ENCODE results near the gene PSMB7.

The PSMB7 gene

GRCh38 chr9:124364141-124364540, 51.1 kb downstream of the PSMB7 start:
- Mint-ChIP-seq H3K4me3 (no peak overlapping the region), H3K27ac (no peak overlapping the region), H3K9me3 (no peaks in the 10 kb centered on the region), H3K4me1 (peaks cover 36% of the 10 kb centered on the region), H3K36me3 (peaks cover 39% of the 10 kb centered on the region), H3K27me3 (no peaks in the 10 kb centered on the region)
- no peak for ATAC-seq

DNA sequence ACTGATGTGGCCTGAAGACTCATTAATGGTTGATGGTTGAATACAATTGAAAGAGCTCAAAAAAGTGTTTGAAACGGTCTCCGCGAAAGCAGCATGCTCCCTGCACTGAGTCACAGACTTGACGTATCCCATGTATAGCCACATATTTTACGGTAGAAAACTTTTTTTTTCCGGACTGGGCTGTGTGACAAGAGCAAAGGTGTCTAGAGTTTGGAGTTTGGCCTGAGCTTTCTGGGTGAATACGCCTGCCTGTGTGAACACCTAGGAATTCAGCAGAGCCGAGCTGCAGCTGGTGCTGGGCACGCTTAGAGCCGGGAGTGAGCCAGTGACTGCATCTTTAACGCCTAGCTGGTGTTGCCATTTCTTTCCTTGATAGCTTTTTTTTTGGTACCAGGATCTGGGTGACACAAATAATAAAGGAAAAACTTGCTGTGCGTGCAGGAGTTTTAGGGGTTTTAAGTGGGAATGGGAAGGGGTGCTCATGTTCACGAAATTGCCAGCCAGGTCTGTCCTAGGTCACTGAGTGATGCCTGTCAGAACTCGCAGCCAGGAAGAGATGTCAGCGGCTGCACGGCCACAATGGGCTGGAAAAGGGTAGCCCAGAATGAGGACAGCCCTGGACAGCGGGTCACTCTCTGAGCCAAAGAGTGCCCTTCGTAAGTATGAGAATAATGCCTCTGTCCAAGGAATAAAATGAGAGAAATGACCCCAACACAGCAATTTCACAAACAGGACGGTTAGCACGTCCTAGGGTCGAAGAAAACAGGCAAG, 51.7 kb downstream of the PSMB7 start:
- no peak for ATAC-seq
- no peak overlapping the region for H3K4me3 Mint-ChIP-seq
- H3K4me1 Mint-ChIP-seq = peaks cover 40% of the 10 kb centered on the region
- H3K9me3 Mint-ChIP-seq = no peaks in the 10 kb centered on the region
- H3K27me3 Mint-ChIP-seq = no peaks in the 10 kb centered on the region
- H3K27ac Mint-ChIP-seq = no peak overlapping the region
- H3K36me3 Mint-ChIP-seq = peaks cover 38% of the 10 kb centered on the region

GRCh38 chr9:124361128-124361527, 54.1 kb downstream of the PSMB7 start:
- peaks cover 42% of the 10 kb centered on the region for H3K4me1 Mint-ChIP-seq
- H3K36me3 Mint-ChIP-seq = peaks cover 43% of the 10 kb centered on the region
- H3K9me3 Mint-ChIP-seq = no peaks in the 10 kb centered on the region
- no peaks in the 10 kb centered on the region for H3K27me3 Mint-ChIP-seq
- no peak overlapping the region for H3K4me3 Mint-ChIP-seq
- no peak overlapping the region for H3K27ac Mint-ChIP-seq
- no peak for ATAC-seq

GRCh38 chr9:124359855-124360678, 55.2 kb downstream of the PSMB7 start:
- no peaks in the 10 kb centered on the region for H3K27me3 Mint-ChIP-seq
- H3K27ac Mint-ChIP-seq = peak overlapping the region; percentile 10
- ATAC-seq = no peak
- H3K4me3 Mint-ChIP-seq = no peak overlapping the region
- no peaks in the 10 kb centered on the region for H3K9me3 Mint-ChIP-seq
- peaks cover 39% of the 10 kb centered on the region for H3K36me3 Mint-ChIP-seq
- H3K4me1 Mint-ChIP-seq = peaks cover 35% of the 10 kb centered on the region

DNA sequence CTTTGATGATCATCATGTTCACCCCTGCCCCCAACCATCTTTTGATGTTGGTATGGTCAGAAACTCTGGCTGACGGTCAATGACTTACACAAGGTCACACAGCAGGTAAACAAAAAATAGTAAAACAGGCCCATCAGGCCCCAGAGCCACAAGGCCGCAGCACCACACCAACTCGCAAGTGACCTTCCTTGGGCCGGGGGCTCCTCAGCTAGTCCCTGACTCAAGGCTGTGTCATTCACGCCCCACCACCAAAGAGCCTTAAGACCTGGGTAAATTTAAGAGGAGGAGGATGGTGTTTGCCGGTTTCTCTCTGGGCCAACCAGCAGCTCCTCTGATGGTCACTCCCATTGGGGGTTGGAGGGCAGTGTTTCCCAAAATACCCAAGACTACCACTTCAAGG, 55.8 kb downstream of the PSMB7 start:
- H3K9me3 Mint-ChIP-seq = no peaks in the 10 kb centered on the region
- no peaks in the 10 kb centered on the region for H3K27me3 Mint-ChIP-seq
- peaks cover 32% of the 10 kb centered on the region for H3K4me1 Mint-ChIP-seq
- H3K27ac Mint-ChIP-seq = peak overlapping the region; percentile 10
- ATAC-seq = no peak
- peaks cover 40% of the 10 kb centered on the region for H3K36me3 Mint-ChIP-seq
- no peak overlapping the region for H3K4me3 Mint-ChIP-seq

DNA sequence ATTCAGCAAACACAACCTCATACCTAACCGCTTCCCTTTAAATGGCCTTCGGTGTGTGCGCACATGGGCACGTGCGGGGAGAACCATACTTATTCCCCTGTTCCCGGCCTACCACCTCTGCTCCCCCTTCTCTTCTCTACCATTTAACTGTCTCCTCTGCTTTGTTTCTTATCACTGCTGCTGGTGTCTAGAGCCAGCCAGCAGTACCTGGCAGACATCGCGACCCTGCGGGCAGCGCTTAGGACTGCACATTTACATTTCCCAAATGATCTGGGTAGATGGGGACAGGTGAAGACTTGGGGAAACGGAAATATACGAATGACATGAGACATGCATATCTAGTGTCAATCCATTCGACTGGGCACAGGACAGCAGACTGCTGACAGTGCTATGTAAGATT, 56.6 kb downstream of the PSMB7 start:
- Mint-ChIP-seq H3K9me3 (no peaks in the 10 kb centered on the region), H3K27me3 (no peaks in the 10 kb centered on the region), H3K4me3 (no peak overlapping the region), H3K27ac (no peak overlapping the region), H3K4me1 (peaks cover 32% of the 10 kb centered on the region), H3K36me3 (peaks cover 35% of the 10 kb centered on the region)
- ATAC-seq = no peak

DNA sequence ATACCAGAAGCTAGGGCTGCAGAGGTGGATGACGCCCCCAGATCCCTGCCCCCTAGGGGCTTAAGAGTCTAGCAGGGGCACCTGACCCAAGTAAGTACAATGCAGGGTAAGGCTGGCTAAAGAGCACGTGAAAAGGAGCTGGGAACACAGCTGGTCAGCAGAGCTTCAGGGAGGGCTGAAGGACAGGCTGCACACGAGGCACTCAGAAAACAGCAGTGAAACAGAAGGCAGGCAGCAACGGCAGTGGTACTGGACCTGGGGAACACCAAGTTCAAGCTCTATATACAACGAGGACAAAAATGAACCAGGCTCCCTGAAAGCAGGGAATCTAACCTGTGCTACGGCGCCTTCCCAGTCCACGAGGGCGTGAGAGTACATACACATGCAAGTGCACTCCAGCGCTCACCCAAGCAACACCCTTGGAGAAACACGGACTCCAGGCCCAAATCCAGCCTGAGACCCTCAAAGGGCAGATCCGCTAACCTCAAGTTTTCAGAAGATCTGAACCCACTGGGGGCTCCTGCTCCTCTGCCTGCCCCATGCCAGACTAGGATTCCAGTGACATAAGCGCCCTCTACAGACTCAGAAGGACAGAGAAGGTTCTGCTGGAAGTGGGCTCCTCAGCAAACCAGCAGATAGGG, 57.4 kb downstream of the PSMB7 start:
- H3K4me3 Mint-ChIP-seq = no peak overlapping the region
- no peaks in the 10 kb centered on the region for H3K27me3 Mint-ChIP-seq
- H3K27ac Mint-ChIP-seq = peak overlapping the region; percentile 78

DNA sequence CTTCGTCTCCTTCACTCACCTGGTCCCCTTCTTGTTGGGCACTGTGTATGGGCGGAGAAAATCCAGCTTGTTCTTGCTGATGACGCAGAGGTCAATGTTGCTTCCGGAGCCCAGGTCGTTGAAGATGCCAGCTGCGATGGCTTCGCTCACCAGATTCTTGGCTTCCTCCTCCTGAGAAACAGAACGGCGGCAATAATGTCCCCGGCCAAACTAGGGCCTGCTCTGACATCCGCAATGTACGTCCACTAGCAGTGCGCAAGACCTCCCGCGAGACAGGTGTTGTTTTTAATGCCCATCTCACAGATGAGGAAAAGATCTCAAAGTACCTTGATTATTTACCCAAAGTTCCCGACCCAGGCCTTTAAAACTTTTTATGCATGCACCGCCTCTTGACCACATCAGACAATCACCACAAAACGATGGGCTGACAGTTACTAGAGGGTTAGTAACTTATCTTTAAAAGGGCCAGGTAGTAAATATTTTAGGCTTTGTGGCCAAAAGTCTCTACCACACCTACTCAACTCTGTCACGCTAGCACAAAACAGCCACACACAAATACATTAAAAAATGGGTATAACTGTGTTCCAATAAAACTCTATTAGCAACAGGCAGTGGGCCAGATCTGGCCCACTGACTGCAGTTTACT, 58.4 kb downstream of the PSMB7 start:
- Mint-ChIP-seq H3K27ac (peak overlapping the region; percentile 78), H3K4me1 (peaks cover 32% of the 10 kb centered on the region), H3K9me3 (no peaks in the 10 kb centered on the region), H3K27me3 (no peaks in the 10 kb centered on the region), H3K36me3 (peaks cover 39% of the 10 kb centered on the region), H3K4me3 (no peak overlapping the region)
- no peak for ATAC-seq

More for the DNA sequence above, 57.4 kb downstream of the PSMB7 start:
- ATAC-seq = no peak
- peaks cover 32% of the 10 kb centered on the region for H3K4me1 Mint-ChIP-seq
- H3K9me3 Mint-ChIP-seq = no peaks in the 10 kb centered on the region
- H3K36me3 Mint-ChIP-seq = peaks cover 30% of the 10 kb centered on the region

GRCh38 chr9:124355941-124356744, 59.1 kb downstream of the PSMB7 start:
- H3K27ac Mint-ChIP-seq = peak overlapping the region; percentile 78
- no peak overlapping the region for H3K4me3 Mint-ChIP-seq
- peaks cover 32% of the 10 kb centered on the region for H3K4me1 Mint-ChIP-seq
- no peak for ATAC-seq
- H3K9me3 Mint-ChIP-seq = no peaks in the 10 kb centered on the region
- H3K27me3 Mint-ChIP-seq = no peaks in the 10 kb centered on the region
- H3K36me3 Mint-ChIP-seq = peaks cover 46% of the 10 kb centered on the region

GRCh38 chr9:124355039-124355940, 60.0 kb downstream of the PSMB7 start:
- no peak overlapping the region for H3K4me3 Mint-ChIP-seq
- no peaks in the 10 kb centered on the region for H3K9me3 Mint-ChIP-seq
- peaks cover 54% of the 10 kb centered on the region for H3K36me3 Mint-ChIP-seq
- ATAC-seq = no peak
- H3K27ac Mint-ChIP-seq = no peak overlapping the region
- no peaks in the 10 kb centered on the region for H3K27me3 Mint-ChIP-seq
- H3K4me1 Mint-ChIP-seq = peaks cover 26% of the 10 kb centered on the region

DNA sequence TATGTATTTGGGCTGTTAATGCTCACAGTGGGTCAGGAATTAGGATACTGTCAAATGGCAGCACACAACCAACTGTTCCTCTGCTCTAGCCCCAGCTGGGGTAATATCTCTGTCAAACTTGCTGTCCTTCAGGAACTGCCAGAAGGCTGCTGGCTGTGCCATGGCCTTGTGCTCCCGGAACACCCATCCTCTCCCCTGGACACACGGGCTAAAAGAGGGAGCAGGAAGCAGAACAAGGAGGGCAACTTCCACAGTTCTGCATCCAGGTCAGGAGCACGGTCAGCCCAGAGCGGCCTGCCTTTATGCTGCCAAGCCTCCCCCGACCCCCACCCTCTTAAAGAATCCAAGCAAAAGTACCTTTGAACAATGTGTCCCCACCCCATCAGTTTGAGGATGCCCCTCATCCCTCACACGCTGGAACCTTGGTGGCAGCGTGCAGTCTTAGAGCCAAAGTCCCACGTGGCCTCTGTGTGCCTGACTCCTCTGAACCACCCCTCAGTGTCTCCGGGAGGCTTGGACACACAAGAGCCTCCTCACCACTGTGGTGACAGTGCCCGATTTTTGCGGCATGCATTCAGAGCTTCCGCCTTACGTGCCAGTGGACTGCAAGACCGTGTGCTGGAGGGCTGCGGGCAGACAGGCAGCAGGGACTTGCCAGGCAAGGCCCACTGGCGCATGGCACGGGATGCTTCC, 60.8 kb downstream of the PSMB7 start:
- Mint-ChIP-seq H3K27me3 (no peaks in the 10 kb centered on the region), H3K4me3 (peak overlapping the region; percentile 1), H3K36me3 (peaks cover 54% of the 10 kb centered on the region), H3K27ac (peak overlapping the region; percentile 9), H3K9me3 (no peaks in the 10 kb centered on the region), H3K4me1 (peaks cover 20% of the 10 kb centered on the region)
- ATAC-seq = no peak

DNA sequence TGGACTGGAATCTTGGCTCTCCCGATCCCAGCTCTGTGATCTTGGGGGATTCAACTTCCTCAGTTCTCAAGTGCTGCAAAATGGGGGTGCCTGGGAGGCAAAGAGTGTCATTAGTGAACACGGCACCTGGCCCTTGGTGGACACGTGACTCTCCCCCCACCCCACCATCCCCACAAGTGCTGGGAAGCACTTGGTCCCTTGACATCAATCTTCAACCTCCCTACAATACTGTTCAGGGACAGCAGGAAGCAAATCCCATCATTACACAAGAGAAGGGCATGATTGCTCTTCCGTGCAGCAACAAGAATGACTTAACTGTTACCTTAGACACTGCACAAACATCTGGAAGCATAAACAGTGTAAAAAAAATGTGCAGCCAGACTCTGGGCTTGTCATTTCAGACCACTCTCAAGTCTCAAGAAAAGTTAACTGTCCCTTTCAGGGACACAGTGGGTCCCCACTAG, 61.4 kb downstream of the PSMB7 start:
- H3K4me1 Mint-ChIP-seq = peaks cover 17% of the 10 kb centered on the region
- no peaks in the 10 kb centered on the region for H3K27me3 Mint-ChIP-seq
- H3K27ac Mint-ChIP-seq = peak overlapping the region; percentile 9
- peaks cover 54% of the 10 kb centered on the region for H3K36me3 Mint-ChIP-seq
- no peaks in the 10 kb centered on the region for H3K9me3 Mint-ChIP-seq
- H3K4me3 Mint-ChIP-seq = no peak overlapping the region
- no peak for ATAC-seq

- ATAC-seq = no peak
- Mint-ChIP-seq H3K36me3 (peaks cover 59% of the 10 kb centered on the region), H3K4me1 (peaks cover 12% of the 10 kb centered on the region), H3K27me3 (no peaks in the 10 kb centered on the region), H3K4me3 (no peak overlapping the region), H3K9me3 (no peaks in the 10 kb centered on the region), H3K27ac (peak overlapping the region; percentile 40)
Observed at GRCh38 chr9:124353166-124353768, 62.0 kb downstream of the PSMB7 start.

All from stimulated activated memory B cell treated with anti-CD40 and anti-IgM and Interleukin-4, amounts not matched to agents 10 μg/mL and 1 μg/mL and 100 μg/mL, for 72 hours (primary cell).